HG03135 (cell line): Measurements from ENCODE around the gene TMEM225B.
"Not testable (repeated sequence)": the region's sequence is repeated elsewhere in the genome, so short reads cannot be mapped to it uniquely, and the experiment has no call there.

Source experiments
- ATAC-seq: cut with Tn5 transposase; IDR thresholded peaks from one replicate; pipeline ENCODE4 v1.9.1; 2021; ENCODE audit warnings: mild to moderate bottlenecking, moderate library complexity; ENCODE audit not compliant: unreplicated experiment

The TMEM225B gene

GRCh38 chr7:99597762-99598501, at the start of gene TMEM225B:
Gene TMEM225B (plus strand): TSS chr7:99598267. CDS start chr7:99604389, 6,122 bp downstream.
- no peak for ATAC-seq

- ATAC-seq = not testable (repeated sequence)
Observed at GRCh38 chr7:99549545-99549944, 48.5 kb upstream of the TMEM225B start.

GRCh38 chr7:99551334-99551733, 46.7 kb upstream of the TMEM225B start:
- ATAC-seq = peak; percentile 18

GRCh38 chr7:99551767-99552463, 46.2 kb upstream of the TMEM225B start, which contains the start of gene FAM200A:
Gene FAM200A (minus strand): TSS chr7:99552114. CDS start chr7:99548407, 3,707 bp downstream.
- ATAC-seq = peak; percentile 87

GRCh38 chr7:99553039-99553438, 45.0 kb upstream of the TMEM225B start:
- ATAC-seq = no peak

- no peak for ATAC-seq
Observed at GRCh38 chr7:99554939-99555338, 43.1 kb upstream of the TMEM225B start.

GRCh38 chr7:99557196-99557607, 40.9 kb upstream of the TMEM225B start:
- ATAC-seq = no peak

- ATAC-seq = peak; percentile 52
Observed at GRCh38 chr7:99557940-99558305, 40.1 kb upstream of the TMEM225B start.

- ATAC-seq = peak; percentile 83
Observed at GRCh38 chr7:99558306-99559174, 39.5 kb upstream of the TMEM225B start, which contains the start of gene ZNF655. Gene ZNF655 (plus strand): TSS chr7:99558642. CDS start chr7:99560560, 1,918 bp downstream.

GRCh38 chr7:99559175-99559915, 38.7 kb upstream of the TMEM225B start:
- no peak for ATAC-seq

- no peak for ATAC-seq
Observed at GRCh38 chr7:99560834-99561736, 37.0 kb upstream of the TMEM225B start.

GRCh38 chr7:99561737-99562051, 36.4 kb upstream of the TMEM225B start:
- ATAC-seq = no peak

- ATAC-seq = no peak
Observed at GRCh38 chr7:99562114-99562784, 35.8 kb upstream of the TMEM225B start.

- no peak for ATAC-seq
Observed at GRCh38 chr7:99562832-99563231, 35.2 kb upstream of the TMEM225B start.

- ATAC-seq = no peak
Observed at GRCh38 chr7:99563650-99564049, 34.4 kb upstream of the TMEM225B start.

- ATAC-seq = not testable (repeated sequence)
Observed at GRCh38 chr7:99568770-99569169, 29.3 kb upstream of the TMEM225B start.

GRCh38 chr7:99571768-99572167, 26.3 kb upstream of the TMEM225B start:
- ATAC-seq = no peak

- no peak for ATAC-seq
Observed at GRCh38 chr7:99573257-99573656, 24.8 kb upstream of the TMEM225B start.

GRCh38 chr7:99576251-99576650, 21.8 kb upstream of the TMEM225B start:
- no peak for ATAC-seq
